Pericardium fibroblast (primary cell): ENCODE data around the gene TRPV3. TPM values are rescaled to one million over a fixed set of nuclear protein-coding genes. Genes with fewer than 3 reads are reported as not detected.

Experiments used
- total RNA-seq: library from RNA; depleted of rRNA; stranded (reverse); fragments of >200 nt; gene quantifications from 2 replicates; pipeline ENCODE4 v1.2.3, GENCODE V29; 2015

Gene TRPV3
- total RNA-seq = 1.2 and 1.5 TPM in 2 replicates

GRCh38 chr17:3557768-3558583 lies at the start of gene TRPV3:
Gene TRPV3, minus strand, starts transcription at chr17:3557812. Its CDS starts 2,962 bp downstream, at chr17:3554850.

GRCh38 chr17:3475812-3476610 lies 81.6 kb downstream of the TRPV3 start, which contains the start of gene ASPA:
Gene ASPA, plus strand, starts transcription at chr17:3475997. Its CDS starts 163 bp downstream, at chr17:3476160.

DNA sequence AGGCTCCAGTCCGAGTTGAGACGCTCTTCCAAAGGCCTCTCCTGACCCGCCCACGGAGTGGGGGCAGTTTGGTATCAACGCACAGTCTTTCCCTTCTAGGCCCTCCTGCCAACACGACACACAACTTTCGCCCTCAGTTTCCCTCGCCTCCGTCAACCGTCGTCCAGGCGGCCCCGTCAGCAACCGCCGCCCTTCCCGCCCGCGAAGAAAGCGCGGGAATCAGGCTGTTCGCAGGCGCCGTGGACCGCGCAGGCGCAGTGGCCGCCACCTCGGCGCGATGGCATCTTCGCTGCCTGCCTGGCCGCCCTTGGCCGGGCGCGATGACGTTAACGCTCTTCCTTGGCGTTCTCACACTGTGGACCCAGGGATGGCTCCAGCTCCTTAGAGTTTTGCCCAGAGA lies 86.0 kb downstream of the TRPV3 start, which contains the start of gene SPATA22:
Gene SPATA22, minus strand, starts transcription at position 221 of the 400 bp plus-strand sequence. CDS start 2,494 bp downstream, outside the sequence.

Other genes with a start within 250 kb of the TRPV3 start
- 0.70 TPM in 1 of 2 replicates, not detected in the other for gene OR3A2, start 171.5 kb downstream of the TRPV3 start, total RNA-seq
- gene OR1E1, start 159.4 kb downstream of the TRPV3 start, total RNA-seq = not detected in 2 replicates
- gene OR3A3, start 146.4 kb downstream of the TRPV3 start, total RNA-seq = 0.12 TPM in 1 of 2 replicates, not detected in the other
- gene OR1E2, start 124.0 kb downstream of the TRPV3 start, total RNA-seq = not detected in 2 replicates
- 1.0 and 2.7 TPM in 2 replicates for gene SPATA22, start 86.0 kb downstream of the TRPV3 start, total RNA-seq
- 0.85 and 1.4 TPM in 2 replicates for gene ASPA, start 81.8 kb downstream of the TRPV3 start, total RNA-seq
- 1.1 and 1.2 TPM in 2 replicates for gene TRPV1, start 51.6 kb upstream of the TRPV3 start, total RNA-seq
- 4.6 and 9.2 TPM in 2 replicates for gene SHPK, start 78.4 kb upstream of the TRPV3 start, total RNA-seq
- gene CTNS, start 78.9 kb upstream of the TRPV3 start, total RNA-seq = 15.2 and 18.7 TPM in 2 replicates
- gene TAX1BP3, start 110.8 kb upstream of the TRPV3 start, total RNA-seq = 331 and 447 TPM in 2 replicates
- 19.7 and 21.9 TPM in 2 replicates for gene EMC6, start 111.0 kb upstream of the TRPV3 start, total RNA-seq
- gene P2RX5, start 138.3 kb upstream of the TRPV3 start, total RNA-seq = 0.58 and 1.4 TPM in 2 replicates
- gene HASPIN, start 166.1 kb upstream of the TRPV3 start, total RNA-seq = 0.47 and 1.4 TPM in 2 replicates
- gene ITGAE, start 243.4 kb upstream of the TRPV3 start, total RNA-seq = 6.4 and 46.0 TPM in 2 replicates